ENCODE measurements around the gene PLAC1. TPM values are rescaled to one million over a fixed set of nuclear protein-coding genes. Genes with fewer than 3 reads are reported as not detected.

The PLAC1 gene
- total RNA-seq, 1 experiment from 2014 or later: 2.7 TPM

DNA sequence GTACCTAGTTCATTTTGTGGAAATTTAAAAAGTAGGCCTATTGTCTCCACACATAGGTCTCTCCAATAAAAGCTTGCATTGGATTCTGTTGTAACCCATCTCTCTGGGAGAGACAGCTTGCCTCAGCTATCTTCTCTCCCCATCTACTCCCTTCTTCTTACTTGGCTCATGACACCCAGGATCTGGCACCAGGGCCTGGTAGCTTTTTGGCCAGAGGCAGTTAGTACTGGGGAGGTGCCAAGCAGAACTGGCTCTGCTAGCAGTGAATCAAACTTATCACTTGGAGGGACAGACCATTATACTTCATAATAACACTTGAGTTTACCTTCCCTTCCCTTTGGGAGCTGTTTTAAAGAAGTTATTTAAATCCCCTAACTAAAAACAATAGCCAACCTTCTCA is 31.8 kb downstream of the PLAC1 start:
- H3K36me3 ChIP-seq (ENCODE audit: control insufficient read depth, insufficient read depth, low read length): no peaks in the 10 kb centered on the region
- H3K9me3 ChIP-seq: no peaks in the 10 kb centered on the region
- H3K27me3 ChIP-seq (replicated peaks; ENCODE audit: control insufficient read depth, insufficient read depth, low read length): no peaks in the 10 kb centered on the region
- ChIA-PET CTCF (no interaction called here), POLR2A (no interaction called here)
- H3K4me1 ChIP-seq: peaks cover 11% of the 10 kb centered on the region
- Mint-ChIP-seq H3K4me3 (ENCODE audit: unreplicated experiment) (no peak overlapping the region), H3K27ac (ENCODE audit: unreplicated experiment) (no peak overlapping the region), H3K4me1 (ENCODE audit: low read depth, unreplicated experiment) (no peaks in the 10 kb centered on the region), H3K9me3 (ENCODE audit: unreplicated experiment) (no peaks in the 10 kb centered on the region), H3K36me3 (ENCODE audit: insufficient read depth, unreplicated experiment) (no peaks in the 10 kb centered on the region), H3K27me3 (ENCODE audit: insufficient read depth, unreplicated experiment) (no peaks in the 10 kb centered on the region)
- no peak for TF ChIP-seq CTCF (IDR thresholded peaks at IDR 0.05; ENCODE audit: insufficient read depth in 1 of 2, low read depth in 1 of 2, low read length in 1 of 2, severe bottlenecking in 1 of 2, unreplicated experiment in 1 of 2)
- H3K4me3 ChIP-seq (ENCODE audit: low read depth, low read length): no peak overlapping the region
- DNase-seq: no peak
- no TSS peak for BruUV-seq (replicated peaks)
- intact Hi-C loops (cut with micrococcal nuclease; ENCODE audit: unreplicated experiment): no loop called here

- no peaks in the 10 kb centered on the region for H3K27me3 ChIP-seq (replicated peaks; ENCODE audit: control insufficient read depth, insufficient read depth, low read length)
- H3K36me3 ChIP-seq (ENCODE audit: control insufficient read depth, insufficient read depth, low read length): no peaks in the 10 kb centered on the region
- Mint-ChIP-seq H3K36me3 (ENCODE audit: insufficient read depth, unreplicated experiment) (no peaks in the 10 kb centered on the region), H3K9me3 (ENCODE audit: unreplicated experiment) (no peaks in the 10 kb centered on the region), H3K27me3 (ENCODE audit: insufficient read depth, unreplicated experiment) (no peaks in the 10 kb centered on the region), H3K4me1 (ENCODE audit: low read depth, unreplicated experiment) (no peaks in the 10 kb centered on the region), H3K27ac (ENCODE audit: unreplicated experiment) (no peak overlapping the region), H3K4me3 (ENCODE audit: unreplicated experiment) (no peak overlapping the region)
- no peak for TF ChIP-seq CTCF (IDR thresholded peaks at IDR 0.05; ENCODE audit: insufficient read depth in 1 of 2, low read depth in 1 of 2, low read length in 1 of 2, severe bottlenecking in 1 of 2, unreplicated experiment in 1 of 2)
- H3K4me1 ChIP-seq: peaks cover 11% of the 10 kb centered on the region
- H3K4me3 ChIP-seq (ENCODE audit: low read depth, low read length): no peak overlapping the region
- intact Hi-C loops (cut with micrococcal nuclease; ENCODE audit: unreplicated experiment): no loop called here
- POLR2A ChIA-PET: no interaction called here
- CTCF ChIA-PET: no interaction called here
- H3K9me3 ChIP-seq: no peaks in the 10 kb centered on the region
- BruUV-seq (replicated peaks): no TSS peak
- no peak for DNase-seq
These were observed 33.0 kb downstream of the PLAC1 start for GRCh38 chrX:134625315-134625718.

GRCh38 chrX:134624046-134624430 is 34.2 kb downstream of the PLAC1 start:
- ChIA-PET POLR2A (no interaction called here), CTCF (no interaction called here)
- Mint-ChIP-seq H3K4me3 (ENCODE audit: unreplicated experiment) (no peak overlapping the region), H3K27ac (ENCODE audit: unreplicated experiment) (no peak overlapping the region), H3K9me3 (ENCODE audit: unreplicated experiment) (no peaks in the 10 kb centered on the region), H3K4me1 (ENCODE audit: low read depth, unreplicated experiment) (no peaks in the 10 kb centered on the region), H3K27me3 (ENCODE audit: insufficient read depth, unreplicated experiment) (no peaks in the 10 kb centered on the region), H3K36me3 (ENCODE audit: insufficient read depth, unreplicated experiment) (no peaks in the 10 kb centered on the region)
- no peak for TF ChIP-seq CTCF (IDR thresholded peaks at IDR 0.05; ENCODE audit: insufficient read depth in 1 of 2, low read depth in 1 of 2, low read length in 1 of 2, severe bottlenecking in 1 of 2, unreplicated experiment in 1 of 2)
- Histone ChIP-seq H3K4me3 (ENCODE audit: low read depth, low read length) (no peak overlapping the region), H3K9me3 (no peaks in the 10 kb centered on the region), H3K36me3 (ENCODE audit: control insufficient read depth, insufficient read depth, low read length) (no peaks in the 10 kb centered on the region), H3K4me1 (peaks cover 11% of the 10 kb centered on the region), H3K27me3 (replicated peaks; ENCODE audit: control insufficient read depth, insufficient read depth, low read length) (no peaks in the 10 kb centered on the region)
- no TSS peak for BruUV-seq (replicated peaks)
- no peak for DNase-seq
- intact Hi-C loops (cut with micrococcal nuclease; ENCODE audit: unreplicated experiment): no loop called here

All from Caco-2 (cell line).